Stimulated activated CD4-positive, alpha-beta T cell treated with anti-CD3 and anti-CD28 coated beads, Interleukin-15, amount 100 ng/mL, for 48 hours (primary cell): Measurements from ENCODE around the gene CELA2B.
"Not testable (repeated sequence)": the region's sequence is repeated elsewhere in the genome, so short reads cannot be mapped to it uniquely, and the experiment has no call there.

Experiments
- DNase-seq, 2 donors: peaks; one replicate each; pipeline ENCODE4 v3.0.0-alpha.2; 2020; ENCODE audit warnings: low read depth in 2 of 2

Gene CELA2B

GRCh38 chr1:15475752-15476314, at the start of gene CELA2B:
TSS of gene CELA2B (plus strand) at chr1:15476104. CDS start at chr1:15476126, 22 bp downstream.
- no peak for DNase-seq

GRCh38 chr1:15426492-15427279, 49.2 kb upstream of the CELA2B start:
- DNase-seq = no peak

- DNase-seq = no peak
These were observed 48.6 kb upstream of the CELA2B start for GRCh38 chr1:15427280-15427666.

GRCh38 chr1:15428252-15428651, 47.7 kb upstream of the CELA2B start:
- not testable (repeated sequence) for DNase-seq

- DNase-seq = no peak
These were observed 47.0 kb upstream of the CELA2B start for GRCh38 chr1:15428815-15429435.

GRCh38 chr1:15429701-15430149, 46.2 kb upstream of the CELA2B start:
- no peak for DNase-seq

- DNase-seq = peak; percentile 38 to 58
These were observed 44.9 kb upstream of the CELA2B start for GRCh38 chr1:15430787-15431570.

GRCh38 chr1:15431571-15431948, 44.3 kb upstream of the CELA2B start:
- DNase-seq = no peak

GRCh38 chr1:15432324-15432723, 43.6 kb upstream of the CELA2B start:
- no peak for DNase-seq

- DNase-seq = no peak
These were observed 42.4 kb upstream of the CELA2B start for GRCh38 chr1:15433471-15433870.

GRCh38 chr1:15434739-15435138, 41.2 kb upstream of the CELA2B start:
- not testable (repeated sequence) for DNase-seq

- DNase-seq = no peak
These were observed 40.4 kb upstream of the CELA2B start for GRCh38 chr1:15435239-15436077.

GRCh38 chr1:15436881-15437442, 38.9 kb upstream of the CELA2B start:
- DNase-seq = no peak

GRCh38 chr1:15439325-15439724, 36.6 kb upstream of the CELA2B start:
- DNase-seq = no peak

- DNase-seq = no peak
These were observed 35.5 kb upstream of the CELA2B start for GRCh38 chr1:15440357-15440756.

- DNase-seq = no peak
These were observed 34.7 kb upstream of the CELA2B start for GRCh38 chr1:15441247-15441646.

- DNase-seq = no peak
These were observed 33.8 kb upstream of the CELA2B start for GRCh38 chr1:15442119-15442518.

GRCh38 chr1:15442759-15443158, 33.1 kb upstream of the CELA2B start:
- DNase-seq = no peak

GRCh38 chr1:15443281-15443680, 32.6 kb upstream of the CELA2B start:
- DNase-seq = no peak

- no peak for DNase-seq
These were observed 31.2 kb upstream of the CELA2B start for GRCh38 chr1:15444468-15445389.
